GM10266 (cell line): ENCODE results near the gene C10orf71.

Source experiments
- DNase-seq: peaks from one replicate; pipeline ENCODE4 v3.0.0; 2012; ENCODE audit errors: extremely low spot score
- CTCF ChIP-seq: IDR thresholded peaks from 2 replicates; pipeline ENCODE4 v1.5.1; 2012; ENCODE audit warnings: mild to moderate bottlenecking, low read depth; ENCODE audit not compliant: control insufficient read depth, insufficient read depth; ENCODE audit errors: missing control alignments

C10orf71 gene

GRCh38 chr10:49255883-49256282 lies 43.1 kb upstream of the C10orf71 start:
- TF ChIP-seq CTCF, result no peak
- no peak for DNase-seq

GRCh38 chr10:49257154-49257553 lies 41.8 kb upstream of the C10orf71 start:
- DNase-seq, result no peak
- TF ChIP-seq CTCF, result no peak

- no peak for DNase-seq
Measured at GRCh38 chr10:49257626-49258349, 41.2 kb upstream of the C10orf71 start.

GRCh38 chr10:49258350-49258683 lies 40.7 kb upstream of the C10orf71 start:
- DNase-seq, result no peak
- no peak for TF ChIP-seq CTCF

More at GRCh38 chr10:49257626-49258349, 41.2 kb upstream of the C10orf71 start:
- no peak for TF ChIP-seq CTCF

GRCh38 chr10:49260644-49261296 lies 38.2 kb upstream of the C10orf71 start:
- DNase-seq, result no peak
- TF ChIP-seq CTCF, result no peak

GRCh38 chr10:49263591-49263990 lies 35.4 kb upstream of the C10orf71 start:
- TF ChIP-seq CTCF, result no peak
- no peak for DNase-seq

- DNase-seq, result no peak
- no peak for TF ChIP-seq CTCF
Measured at GRCh38 chr10:49264177-49264677, 34.7 kb upstream of the C10orf71 start.
